Measurements from ENCODE around the gene SF1.

SF1 gene

GRCh38 chr11:64796757-64797541, 18.6 kb upstream of the SF1 start:
- no peak overlapping the region for H2AFZ ChIP-seq (ENCODE audit: low read depth, low read length)
- H3K9me3 ChIP-seq (ENCODE audit: insufficient read depth, low read length, severe bottlenecking) = no peaks in the 10 kb centered on the region
- H3K36me3 ChIP-seq (ENCODE audit: insufficient read depth, low read length) = peaks cover 10% of the 10 kb centered on the region
- H3K79me2 ChIP-seq (ENCODE audit: insufficient read depth, low read length) = no peaks in the 10 kb centered on the region
- TF ChIP-seq CTCF (IDR thresholded peaks at IDR 0.05; ENCODE audit: borderline replicate concordance, extremely low read depth, low read length, poor library complexity, severe bottlenecking) (no peak), EZH2 (IDR thresholded peaks at IDR 0.05; ENCODE audit: borderline replicate concordance, low read depth, low read length, severe bottlenecking) (no peak)
- no peak overlapping the region for H3K27ac ChIP-seq (ENCODE audit: low read length)
- ATAC-seq (ENCODE audit: insufficient read depth, low read depth) = no peak
- H3K4me1 ChIP-seq (ENCODE audit: insufficient read depth, low read length) = peaks cover 3% of the 10 kb centered on the region
- H3K27me3 ChIP-seq (ENCODE audit: insufficient read depth, low read length, poor library complexity) = no peaks in the 10 kb centered on the region
- H3K9ac ChIP-seq (ENCODE audit: low read depth, low read length) = no peak overlapping the region
- no peak for DNase-seq
- H4K20me1 ChIP-seq (ENCODE audit: insufficient read depth, low read length) = no peaks in the 10 kb centered on the region
- H3K4me3 ChIP-seq (ENCODE audit: low read depth in 1 of 2, low read length in 2 of 2) = no peak overlapping the region
- H3K4me2 ChIP-seq (ENCODE audit: insufficient read depth, low read length) = no peak overlapping the region

GRCh38 chr11:64796047-64796756, 17.9 kb upstream of the SF1 start:
- Histone ChIP-seq H4K20me1 (ENCODE audit: insufficient read depth, low read length) (no peaks in the 10 kb centered on the region), H3K27me3 (ENCODE audit: insufficient read depth, low read length, poor library complexity) (no peaks in the 10 kb centered on the region), H3K4me2 (ENCODE audit: insufficient read depth, low read length) (no peak overlapping the region), H3K4me1 (ENCODE audit: insufficient read depth, low read length) (no peaks in the 10 kb centered on the region), H3K79me2 (ENCODE audit: insufficient read depth, low read length) (no peaks in the 10 kb centered on the region), H3K9ac (ENCODE audit: low read depth, low read length) (no peak overlapping the region), H3K4me3 (ENCODE audit: low read depth in 1 of 2, low read length in 2 of 2) (no peak overlapping the region), H2AFZ (ENCODE audit: low read depth, low read length) (no peak overlapping the region), H3K9me3 (ENCODE audit: insufficient read depth, low read length, severe bottlenecking) (no peaks in the 10 kb centered on the region), H3K36me3 (ENCODE audit: insufficient read depth, low read length) (peaks cover 10% of the 10 kb centered on the region), H3K27ac (ENCODE audit: low read length) (no peak overlapping the region)
- DNase-seq (no peak), ATAC-seq (ENCODE audit: insufficient read depth, low read depth) (peak; percentile 20; the same call in 1 of the 3 replicates)
- TF ChIP-seq EZH2 (IDR thresholded peaks at IDR 0.05; ENCODE audit: borderline replicate concordance, low read depth, low read length, severe bottlenecking) (no peak), CTCF (IDR thresholded peaks at IDR 0.05; ENCODE audit: borderline replicate concordance, extremely low read depth, low read length, poor library complexity, severe bottlenecking) (no peak)

GRCh38 chr11:64794526-64794925, 16.2 kb upstream of the SF1 start:
- H3K36me3 ChIP-seq (ENCODE audit: insufficient read depth, low read length) = peaks cover 10% of the 10 kb centered on the region
- ATAC-seq (ENCODE audit: insufficient read depth, low read depth) = no peak
- DNase-seq = no peak
- TF ChIP-seq EZH2 (IDR thresholded peaks at IDR 0.05; ENCODE audit: borderline replicate concordance, low read depth, low read length, severe bottlenecking) (no peak), CTCF (IDR thresholded peaks at IDR 0.05; ENCODE audit: borderline replicate concordance, extremely low read depth, low read length, poor library complexity, severe bottlenecking) (no peak)
- no peak overlapping the region for H3K4me3 ChIP-seq (ENCODE audit: low read depth in 1 of 2, low read length in 2 of 2)
- H3K4me1 ChIP-seq (ENCODE audit: insufficient read depth, low read length) = no peaks in the 10 kb centered on the region
- H3K27ac ChIP-seq (ENCODE audit: low read length) = no peak overlapping the region
- no peaks in the 10 kb centered on the region for H3K79me2 ChIP-seq (ENCODE audit: insufficient read depth, low read length)
- H4K20me1 ChIP-seq (ENCODE audit: insufficient read depth, low read length) = no peaks in the 10 kb centered on the region
- H3K9me3 ChIP-seq (ENCODE audit: insufficient read depth, low read length, severe bottlenecking) = no peaks in the 10 kb centered on the region
- no peaks in the 10 kb centered on the region for H3K27me3 ChIP-seq (ENCODE audit: insufficient read depth, low read length, poor library complexity)
- no peak overlapping the region for H3K9ac ChIP-seq (ENCODE audit: low read depth, low read length)
- H2AFZ ChIP-seq (ENCODE audit: low read depth, low read length) = no peak overlapping the region
- no peak overlapping the region for H3K4me2 ChIP-seq (ENCODE audit: insufficient read depth, low read length)
